K562 (cell line): Measurements from ENCODE around the gene RANGAP1. TPM values are rescaled to one million over a fixed set of nuclear protein-coding genes. Genes with fewer than 3 reads are reported as not detected.

ENCODE experiments used
- EGR1 ChIP-seq: fragments of 450-650 bp; conservative IDR thresholded peaks from 2 replicates; pipeline ENCODE4 v1.6.1; 2017; ENCODE audit warnings: mild to moderate bottlenecking
- GABPA ChIP-seq: fragments of 200-800 bp; sonication (Bioruptor generic); conservative IDR thresholded peaks from 2 replicates; pipeline ENCODE4 v1.6.1; 2016; ENCODE audit warnings: low read depth, missing genetic modification characterization, missing compliant biosample characterization
- KDM5B ChIP-seq: fragments of 200-600 bp; sonication (generic); IDR thresholded peaks from 2 replicates; pipeline ENCODE4 v1.6.1; 2012; ENCODE audit warnings: low read depth, mild to moderate bottlenecking, moderate library complexity, low read length, control low read depth, inconsistent platforms; ENCODE audit not compliant: insufficient replicate concordance
- LCOR ChIP-seq: sonication (generic); formaldehyde crosslinking; IDR thresholded peaks from 2 replicates; pipeline ENCODE4 v1.8.0; 2022; ENCODE audit warnings: mild to moderate bottlenecking, missing genetic modification reagents
- POLR2A ChIP-seq: fragments of 450-650 bp; conservative IDR thresholded peaks from 2 replicates; pipeline ENCODE4 v1.6.1; 2016
- POLR2G ChIP-seq: fragments of 200-400 bp; formaldehyde crosslinking; IDR thresholded peaks from 2 replicates; pipeline ENCODE4 v1.6.1; 2017; ENCODE audit warnings: low read depth, mild to moderate bottlenecking, antibody characterized with exemption, low read length, moderate library complexity
- SMAD4 ChIP-seq: fragments of 250-450 bp; sonication (Bioruptor Pico); conservative IDR thresholded peaks from 2 replicates; pipeline ENCODE4 v1.8.0; 2021; ENCODE audit warnings: inconsistent platforms, mild to moderate bottlenecking, moderate library complexity
- SRSF3 ChIP-seq: fragments of 200-400 bp; formaldehyde crosslinking; IDR thresholded peaks from 2 replicates; pipeline ENCODE4 v1.6.1; 2016; ENCODE audit warnings: mild to moderate bottlenecking, low read length, moderate library complexity; ENCODE audit not compliant: insufficient read depth
- TAF9B ChIP-seq: fragments of 450-650 bp; IDR thresholded peaks from 2 replicates; pipeline ENCODE4 v1.6.1; 2018; ENCODE audit warnings: mild to moderate bottlenecking; ENCODE audit not compliant: partially characterized antibody
- ZNF175 ChIP-seq: fragments of 200-800 bp; sonication (Bioruptor generic); IDR thresholded peaks from 2 replicates; pipeline ENCODE4 v1.6.1; 2016; ENCODE audit warnings: low read depth, mild to moderate bottlenecking, missing genetic modification characterization, missing compliant biosample characterization
- ZNF354B ChIP-seq: fragments of 250-450 bp; sonication (Bioruptor Pico); IDR thresholded peaks from 2 replicates; pipeline ENCODE4 v1.4.0; 2020
- polyA plus RNA-seq, 8 experiments: library from polyadenylated mRNA; depleted of rRNA in 4 of 8; stranded (reverse) in 5 of 8; unstranded in 3 of 8; fragments of >200 nt; fragmentation: Nextera tagmentation in 2 of 8; fragmentation: Illumina TruSeq in 1 of 8; extraction: Ambion mirVana in 2 of 8; extraction: Trizol in 1 of 8; gene quantifications; 2 replicates each; pipeline versions ENCODE4 v1.2.1 to v1.2.3, GENCODE V29; 2011 to 2014; ENCODE audit warnings: inconsistent platforms in 1 of 8, missing spikeins in 1 of 8
- total RNA-seq, 7 experiments: library from RNA; depleted of rRNA in 6 of 7; stranded (reverse); fragments of >200 nt in 6 of 7; fragmentation: Illumina TruSeq in 2 of 7; extraction: Trizol in 2 of 7; gene quantifications; 2 replicates each; pipeline versions ENCODE4 v1.2.1 to v1.2.3, GENCODE V29; 2011 to 2021; ENCODE audit warnings: low replicate concordance in 1 of 7
- TF ChIP-seq, protein P1 (sequence below): fragments of 250-450 bp; sonication (Bioruptor Pico); IDR thresholded peaks from 2 replicates; pipeline ENCODE4 v1.8.0; 2021; ENCODE audit warnings: borderline replicate concordance, mild to moderate bottlenecking, moderate library complexity; ENCODE audit not compliant: poor library complexity, severe bottlenecking

Gene RANGAP1
- total and polyA plus RNA-seq, 9 of the 15 experiments (the other 6 are each of a cell fraction or from before 2014, with no cell fraction given): 2.1 to 104 (median 50.6) TPM

DNA sequence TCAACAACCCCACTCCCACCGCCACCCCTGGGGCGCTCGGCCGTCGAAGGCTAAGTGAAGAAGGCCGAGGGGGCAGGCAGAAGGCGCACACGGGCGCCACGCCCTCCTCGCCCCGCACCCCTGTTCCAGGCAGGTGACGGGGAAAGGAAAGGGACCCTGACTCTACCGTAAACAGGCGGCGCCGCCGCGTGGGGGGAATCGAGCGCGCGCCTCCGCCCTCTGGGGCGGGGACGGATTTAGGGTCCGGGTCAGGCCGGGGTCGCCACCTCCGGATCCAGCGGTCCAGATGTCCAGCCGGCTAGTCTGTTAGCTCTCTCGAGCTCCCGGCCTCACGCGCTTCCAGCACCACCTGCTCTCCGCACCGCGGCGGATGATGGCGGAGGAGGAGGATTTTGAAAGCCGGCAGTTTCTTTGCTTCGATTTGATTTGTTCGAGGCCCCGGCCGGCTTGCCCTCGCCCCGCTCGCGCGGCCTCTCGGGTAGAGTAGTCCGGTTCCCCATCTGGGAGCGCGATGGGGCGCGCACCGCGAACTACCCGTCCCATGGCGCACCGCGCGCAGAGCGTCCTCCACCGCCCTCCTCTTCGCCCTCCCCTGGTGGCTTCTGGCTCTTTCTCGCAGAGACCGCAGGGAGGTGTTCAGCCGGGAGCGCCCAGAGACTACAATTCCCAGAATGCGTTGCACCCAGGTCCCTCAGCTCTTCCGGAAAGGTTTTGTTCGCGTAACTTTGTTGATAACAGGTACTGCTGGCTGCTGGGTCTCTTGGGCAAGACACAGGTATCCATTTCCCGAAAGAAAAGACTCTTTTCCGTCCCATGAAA lies at the start of gene RANGAP1 (continued):
- peak; percentile 32; the same call in 1 of the 2 replicates for TF ChIP-seq ZNF175 (CRISPR knock-in tag)
- TF ChIP-seq SMAD4 (CRISPR knock-in tag): no peak
- TF ChIP-seq POLR2A: peak; percentile 84
- no peak for TF ChIP-seq TAF9B
- TF ChIP-seq EGR1: peak; percentile 8; the same call in 1 of the 2 replicates
- TF ChIP-seq, protein P1, sequence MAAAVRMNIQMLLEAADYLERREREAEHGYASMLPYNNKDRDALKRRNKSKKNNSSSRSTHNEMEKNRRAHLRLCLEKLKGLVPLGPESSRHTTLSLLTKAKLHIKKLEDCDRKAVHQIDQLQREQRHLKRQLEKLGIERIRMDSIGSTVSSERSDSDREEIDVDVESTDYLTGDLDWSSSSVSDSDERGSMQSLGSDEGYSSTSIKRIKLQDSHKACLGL (CRISPR knock-in tag): peak; percentile 35
- TF ChIP-seq ZNF354B (CRISPR knock-in tag): no peak
- TF ChIP-seq POLR2G: peak; percentile 97
- no peak for TF ChIP-seq LCOR
- TF ChIP-seq SRSF3: 0 out of 2 replicates have a peak, but pooled peaks have one; percentile 62
- TF ChIP-seq GABPA (tag): peak; percentile 93
- peak; percentile 47 for TF ChIP-seq KDM5B
